Trophoblast cell (in vitro differentiated cells and primary cell): ENCODE measurements around the gene TCEANC2.

Experiments
- DNase-seq, 2 donors: peaks; one replicate each; pipeline ENCODE4 v3.0.0-alpha.2; 2016
- H2AFZ ChIP-seq: 2 replicates; pipeline ENCODE4 v1.6.1; 2013; ENCODE audit warnings: low read length, moderate library complexity, mild to moderate bottlenecking; ENCODE audit not compliant: insufficient read depth, poor library complexity
- H2AK5ac ChIP-seq: 2 replicates; pipeline ENCODE4 v1.6.1; 2013; ENCODE audit warnings: mild to moderate bottlenecking, low read length
- H2BK120ac ChIP-seq: 2 replicates; pipeline ENCODE4 v1.6.1; 2013; ENCODE audit warnings: low read length, mild to moderate bottlenecking, moderate library complexity; ENCODE audit not compliant: insufficient read depth, poor library complexity
- H2BK12ac ChIP-seq: 2 replicates; pipeline ENCODE4 v1.6.1; 2013; ENCODE audit warnings: mild to moderate bottlenecking, low read length, moderate library complexity
- H2BK5ac ChIP-seq: 2 replicates; pipeline ENCODE4 v1.6.1; 2013; ENCODE audit warnings: low read length, low read depth, moderate library complexity, mild to moderate bottlenecking; ENCODE audit not compliant: poor library complexity
- H3K14ac ChIP-seq: 2 replicates; pipeline ENCODE4 v1.6.1; 2013; ENCODE audit warnings: mild to moderate bottlenecking, low read length
- H3K18ac ChIP-seq: 2 replicates; pipeline ENCODE4 v1.6.1; 2013; ENCODE audit warnings: mild to moderate bottlenecking, low read length
- H3K23ac ChIP-seq: 2 replicates; pipeline ENCODE4 v1.6.1; 2013; ENCODE audit warnings: low read length
- H3K27ac ChIP-seq: 2 replicates; pipeline ENCODE4 v1.5.1; 2013; ENCODE audit warnings: low read depth, mild to moderate bottlenecking, inconsistent platforms, low read length, moderate library complexity
- H3K27me3 ChIP-seq: 2 replicates; pipeline ENCODE4 v1.6.1; 2013; ENCODE audit warnings: inconsistent platforms, mild to moderate bottlenecking, low read length, moderate library complexity; ENCODE audit not compliant: insufficient read depth
- H3K36me3 ChIP-seq, 2 experiments: 1 replicate in 1 of 2; 2 replicates in 1 of 2; pipeline ENCODE4 v1.6.1; 2013; ENCODE audit warnings: low read length in 2 of 2, mild to moderate bottlenecking in 2 of 2, moderate library complexity in 1 of 2; ENCODE audit not compliant: insufficient read depth in 2 of 2, control insufficient read depth in 1 of 2
- H3K4ac ChIP-seq: 2 replicates; pipeline ENCODE4 v1.6.1; 2013; ENCODE audit warnings: low read depth, mild to moderate bottlenecking, low read length, moderate library complexity
- H3K4me1 ChIP-seq, 2 experiments: 1 replicate in 1 of 2; 2 replicates in 1 of 2; pipeline ENCODE4 v1.6.1; 2013; ENCODE audit warnings: low read length in 2 of 2, mild to moderate bottlenecking in 2 of 2, moderate library complexity in 1 of 2; ENCODE audit not compliant: insufficient read depth in 2 of 2, control insufficient read depth in 1 of 2
- H3K4me2 ChIP-seq: 2 replicates; pipeline ENCODE4 v1.6.1; 2013; ENCODE audit warnings: inconsistent platforms, mild to moderate bottlenecking, low read length, moderate library complexity
- H3K4me3 ChIP-seq: 2 replicates; pipeline ENCODE4 v1.5.1; 2013; ENCODE audit warnings: mild to moderate bottlenecking, low read depth, low read length, inconsistent platforms
- H3K79me1 ChIP-seq: one replicate; pipeline ENCODE4 v1.6.1; 2013; ENCODE audit warnings: low read length
- H3K79me2 ChIP-seq: 2 replicates; pipeline ENCODE4 v1.6.1; 2013; ENCODE audit warnings: low read length, mild to moderate bottlenecking; ENCODE audit not compliant: control insufficient read depth, insufficient read depth, poor library complexity
- H3K9ac ChIP-seq: 2 replicates; pipeline ENCODE4 v1.6.1; 2013; ENCODE audit warnings: mild to moderate bottlenecking, low read length
- H3K9me3 ChIP-seq: 2 replicates; pipeline ENCODE4 v1.6.1; 2013; ENCODE audit warnings: low read depth, mild to moderate bottlenecking, control low read depth, inconsistent platforms, low read length; ENCODE audit not compliant: insufficient read depth
- H4K12ac ChIP-seq: 2 replicates; pipeline ENCODE4 v1.6.1; 2013; ENCODE audit warnings: low read depth, mild to moderate bottlenecking, low read length, moderate library complexity
- H4K8ac ChIP-seq: 2 replicates; pipeline ENCODE4 v1.6.1; 2013; ENCODE audit warnings: low read depth, mild to moderate bottlenecking, low read length, moderate library complexity
- H4K91ac ChIP-seq: one replicate; pipeline ENCODE4 v1.6.1; 2013; ENCODE audit warnings: low read depth, mild to moderate bottlenecking, low read length, moderate library complexity
- WGBS: extraction: QIAGEN DNeasy Blood & Tissue Kit; methylation state at CpG from one replicate; pipeline ENCODE4 v1.1.7; 2013; ENCODE audit warnings: missing lambda C conversion rate; ENCODE audit not compliant: insufficient read length, insufficient coverage; ENCODE audit errors: extremely low coverage; 5-methylcytosine and 5-hydroxymethylcytosine counted together

Gene TCEANC2

DNA sequence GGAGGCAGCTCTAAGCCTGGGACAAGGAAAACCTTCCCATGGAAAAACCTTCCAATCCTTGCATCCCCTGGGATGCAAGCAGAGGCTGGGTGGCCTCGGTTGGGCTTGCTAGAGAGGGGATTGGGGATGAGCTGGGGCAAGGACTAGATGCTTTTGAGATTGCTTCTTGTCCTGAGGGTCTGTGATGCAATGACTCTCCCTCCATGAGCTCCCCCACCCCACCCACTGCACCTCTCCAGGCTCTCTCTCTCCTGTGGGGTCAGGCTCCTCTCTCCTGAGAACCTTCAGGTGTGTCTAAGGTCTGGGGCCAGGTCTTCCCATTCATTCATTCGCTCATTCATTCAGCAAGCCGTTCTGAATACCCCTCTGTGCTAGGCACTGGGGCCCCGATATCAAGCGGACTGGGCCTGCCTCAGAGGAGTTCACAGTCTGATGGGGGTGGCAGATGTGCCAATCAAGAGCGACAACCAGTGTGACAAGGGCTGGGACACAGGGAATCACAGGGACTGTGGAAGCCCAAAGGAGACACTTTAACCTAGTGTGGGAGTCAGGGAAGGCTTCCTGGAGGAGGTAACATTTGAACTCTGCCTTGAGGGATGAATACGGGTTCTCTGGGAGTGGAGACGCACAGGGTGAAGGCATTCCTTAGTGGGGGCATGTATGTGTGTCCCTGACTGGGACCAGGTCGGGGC lies 41.9 kb upstream of the TCEANC2 start:
- Histone ChIP-seq H3K79me1 (no peaks in the 10 kb centered on the region), H4K12ac (no peak overlapping the region), H3K27ac (no peak overlapping the region), H2AFZ (no peak overlapping the region), H4K91ac (no peak overlapping the region), H2AK5ac (no peak overlapping the region), H3K9ac (no peak overlapping the region), H2BK5ac (no peak overlapping the region), H3K79me2 (no peaks in the 10 kb centered on the region), H3K23ac (no peak overlapping the region), H3K14ac (no peak overlapping the region), H3K27me3 (no peaks in the 10 kb centered on the region), H3K4ac (no peak overlapping the region), H3K4me2 (no peak overlapping the region), H3K18ac (no peak overlapping the region), H2BK12ac (no peak overlapping the region), H3K4me1 (peaks cover 3 to 6% of the 10 kb centered on the region in 2 experiments), H3K9me3 (peaks cover 2% of the 10 kb centered on the region), H4K8ac (no peak overlapping the region), H3K36me3 (no peaks in the 10 kb centered on the region), H3K4me3 (no peak overlapping the region), H2BK120ac (no peak overlapping the region)
- no peak for DNase-seq
- no CpG with 5 or more reads among the region's 9 CpGs for WGBS

DNA sequence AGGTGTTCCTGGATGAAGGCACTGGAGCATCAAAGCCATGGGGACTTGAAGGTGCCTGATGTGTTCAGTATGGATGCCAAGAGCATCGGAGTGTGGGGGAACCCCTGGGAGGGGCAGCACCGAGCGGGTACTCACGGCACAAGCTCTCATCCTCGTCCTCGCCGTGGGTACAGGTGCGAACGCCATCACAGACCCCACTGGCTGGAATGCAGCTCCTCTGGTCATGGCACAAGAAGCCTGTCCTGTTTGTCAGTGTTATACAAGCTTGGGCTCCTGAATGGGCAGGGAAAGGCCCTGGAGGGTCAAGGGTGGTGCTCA lies 41.4 kb upstream of the TCEANC2 start:
- Histone ChIP-seq H4K8ac (no peak overlapping the region), H2BK120ac (no peak overlapping the region), H3K9me3 (peaks cover 2% of the 10 kb centered on the region), H3K4me2 (no peak overlapping the region), H3K27me3 (no peaks in the 10 kb centered on the region), H3K9ac (no peak overlapping the region), H3K18ac (no peak overlapping the region), H4K91ac (no peak overlapping the region), H3K27ac (no peak overlapping the region), H3K79me1 (no peaks in the 10 kb centered on the region), H3K14ac (no peak overlapping the region), H3K23ac (no peak overlapping the region), H3K36me3 (no peaks in the 10 kb centered on the region), H3K4me1 (peaks cover 3 to 4% of the 10 kb centered on the region in 2 experiments), H2BK12ac (no peak overlapping the region), H3K4me3 (no peak overlapping the region), H2AFZ (no peak overlapping the region), H2AK5ac (no peak overlapping the region), H4K12ac (no peak overlapping the region), H2BK5ac (no peak overlapping the region), H3K79me2 (no peaks in the 10 kb centered on the region), H3K4ac (no peak overlapping the region)
- WGBS = no CpG with 5 or more reads among the region's 9 CpGs
- no peak for DNase-seq

DNA sequence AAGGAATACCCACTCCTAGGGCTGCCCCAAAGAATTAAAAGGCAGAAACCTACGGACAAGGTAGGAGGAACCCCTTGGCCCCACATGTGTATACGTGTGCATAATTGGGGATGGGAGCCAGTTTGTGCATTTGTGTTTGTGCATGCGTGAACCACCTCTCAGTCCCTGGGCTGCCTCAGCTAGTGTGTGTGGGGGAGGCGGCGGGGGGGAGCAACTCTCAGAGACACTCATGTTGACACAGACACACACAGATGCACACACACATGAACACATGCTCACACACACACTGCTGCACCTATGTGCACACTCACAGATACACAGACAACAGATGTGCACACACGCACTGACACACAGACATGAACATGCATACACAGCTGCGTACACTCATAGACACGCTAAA lies 40.5 kb upstream of the TCEANC2 start:
- Histone ChIP-seq H2AK5ac (no peak overlapping the region), H3K23ac (no peak overlapping the region), H3K4me1 (peaks cover 3 to 4% of the 10 kb centered on the region in 2 experiments), H3K27ac (no peak overlapping the region), H3K4me3 (no peak overlapping the region), H4K91ac (no peak overlapping the region), H3K79me1 (no peaks in the 10 kb centered on the region), H2AFZ (no peak overlapping the region), H2BK5ac (no peak overlapping the region), H4K12ac (no peak overlapping the region), H2BK12ac (no peak overlapping the region), H3K79me2 (no peaks in the 10 kb centered on the region), H3K18ac (no peak overlapping the region), H3K9me3 (peaks cover 2% of the 10 kb centered on the region), H4K8ac (no peak overlapping the region), H3K4ac (no peak overlapping the region), H3K27me3 (no peaks in the 10 kb centered on the region), H2BK120ac (no peak overlapping the region), H3K4me2 (no peak overlapping the region), H3K36me3 (no peaks in the 10 kb centered on the region), H3K9ac (no peak overlapping the region), H3K14ac (no peak overlapping the region)
- DNase-seq = no peak
- no CpG with 5 or more reads among the region's 8 CpGs for WGBS

DNA sequence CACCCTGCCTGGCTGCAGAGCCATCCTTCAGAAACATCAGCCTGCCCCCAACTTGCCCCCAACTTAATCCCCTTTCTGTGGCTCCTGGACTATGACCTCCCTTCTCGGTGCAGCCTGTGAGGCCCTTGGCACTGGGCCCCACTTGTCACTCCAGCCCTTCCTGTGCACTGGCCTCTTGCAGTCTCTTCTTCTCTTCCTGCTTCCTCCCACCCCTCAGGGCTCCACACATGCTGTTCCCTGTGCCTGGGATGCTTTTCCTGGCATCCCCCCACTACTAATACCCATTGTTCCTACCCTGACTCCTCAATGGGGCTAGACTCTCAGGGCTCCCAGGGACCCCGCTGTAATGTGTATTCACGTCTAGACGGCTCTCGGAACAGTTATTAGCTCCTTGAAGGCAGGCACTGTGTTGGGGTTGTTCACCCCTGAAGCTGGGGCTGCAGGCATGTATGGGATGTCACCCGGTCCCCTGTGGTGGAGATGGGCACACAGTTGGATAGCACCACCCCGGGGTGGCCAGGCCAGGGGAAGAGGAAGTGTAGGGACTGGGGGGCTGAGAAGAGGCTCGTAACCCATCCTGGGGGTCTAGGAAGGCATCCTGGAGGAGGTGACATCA lies 39.9 kb upstream of the TCEANC2 start:
- Histone ChIP-seq H2AK5ac (no peak overlapping the region), H3K4me2 (no peak overlapping the region), H3K79me1 (no peaks in the 10 kb centered on the region), H2AFZ (no peak overlapping the region), H3K27me3 (no peaks in the 10 kb centered on the region), H3K9me3 (peaks cover 2% of the 10 kb centered on the region), H3K23ac (no peak overlapping the region), H3K4me3 (no peak overlapping the region), H3K9ac (no peak overlapping the region), H3K79me2 (no peaks in the 10 kb centered on the region), H2BK120ac (no peak overlapping the region), H4K12ac (no peak overlapping the region), H4K8ac (no peak overlapping the region), H3K14ac (no peak overlapping the region), H3K4me1 (peaks cover 3 to 4% of the 10 kb centered on the region in 2 experiments), H2BK12ac (no peak overlapping the region), H2BK5ac (no peak overlapping the region), H3K4ac (no peak overlapping the region), H4K91ac (no peak overlapping the region), H3K36me3 (no peaks in the 10 kb centered on the region), H3K18ac (no peak overlapping the region), H3K27ac (no peak overlapping the region)
- no peak for DNase-seq
- WGBS = no CpG with 5 or more reads among the region's 8 CpGs
